ENCODE measurements around the gene GRIK4. TPM values are rescaled to one million over a fixed set of nuclear protein-coding genes. Genes with fewer than 3 reads are reported as not detected.

The GRIK4 gene
- total and polyA plus RNA-seq, 2 of the 4 experiments (the other 2 are of a cell fraction): 0.18 to 0.38 TPM

GRCh38 chr11:120709808-120710207, 198.3 kb downstream of the GRIK4 start:
- peaks cover 11% of the 10 kb centered on the region; the same call in 1 of the 2 replicates for H3K4me1 ChIP-seq (ENCODE audit: control insufficient read depth, insufficient read depth, low read length)
- ChIA-PET POLR2A (ENCODE audit: unreplicated experiment) (no interaction called here), CTCF (interaction anchor here (1.1 to 1.2 kb wide), 2 partner anchors 10 to 25 kb away, joined by 3 read pairs; no protein-coding TSS in a partner anchor)
- intact Hi-C loops (cut with micrococcal nuclease): loop anchor here (10.0 kb wide), 4 partner anchors 165 to 485 kb away; partner anchors contain the start of gene GRIK4
- no peak overlapping the region for H4K8ac ChIP-seq (ENCODE audit: low read depth in 2 of 2, low read length in 2 of 2)
- H3K56ac ChIP-seq (ENCODE audit: extremely low read depth, insufficient read depth, low read length): no peak overlapping the region
- in situ Hi-C loops (cut with MboI; ENCODE audit: low sequenced_read_pairs): no loop called here
- no peak overlapping the region for H2AK9ac ChIP-seq (replicated peaks; ENCODE audit: low read depth, low read length, poor library complexity)
- no peaks in the 10 kb centered on the region for H3K79me1 ChIP-seq (ENCODE audit: low read depth in 1 of 2, low read length in 2 of 2)
- H3K14ac ChIP-seq (replicated peaks; ENCODE audit: low read depth, low read length): no peak overlapping the region
- H3K23ac ChIP-seq (ENCODE audit: low read depth, low read length): no peak overlapping the region
- H3K4me2 ChIP-seq (ENCODE audit: low read depth, low read length): no peak overlapping the region
- no peak overlapping the region for H3K27ac ChIP-seq (ENCODE audit: insufficient read depth, low read length)
- peaks cover 3% of the 10 kb centered on the region; the same call in 1 of the 2 replicates for H3K27me3 ChIP-seq (ENCODE audit: control insufficient read depth, insufficient read depth, low read length)
- WGBS, 2 experiments (ENCODE audit: extremely low coverage in 2 of 2, insufficient read length in 1 of 2): 96% methylated on average over 4 of the region's 10 CpGs; no CpG with 5 or more reads in 1 of the 2 experiments
- dilution Hi-C loops (cut with HindIII; ENCODE audit: low sequenced_read_pairs, unreplicated experiment): no loop called here
- no peak overlapping the region for H3K4me3 ChIP-seq (ENCODE audit: insufficient read depth, low read depth, low read length)
- no peak for DNase-seq
- H2BK20ac ChIP-seq (ENCODE audit: low read depth, low read length): no peak overlapping the region
- no TSS peak for BruUV-seq (replicated peaks)
- no peak overlapping the region for H4K5ac ChIP-seq (ENCODE audit: low read depth, low read length)
- TF ChIP-seq CEBPB (IDR thresholded peaks at IDR 0.05; ENCODE audit: low read depth, low read length): no peak
- no peak for TF ChIP-seq FOS (IDR thresholded peaks at IDR 0.05; ENCODE audit: low read depth, low read length)
- no peak for TF ChIP-seq MXI1 (IDR thresholded peaks at IDR 0.05; ENCODE audit: borderline replicate concordance, low read depth, low read length)
- TF ChIP-seq CTCF (conservative IDR thresholded peaks at IDR 0.05; ENCODE audit: low read depth, low read length): no peak
- no peak for TF ChIP-seq RFX5 (IDR thresholded peaks at IDR 0.05; ENCODE audit: low read depth, low read length)
- no peak for TF ChIP-seq MAZ (IDR thresholded peaks at IDR 0.05; ENCODE audit: borderline replicate concordance, low read depth, low read length)
- no peak for TF ChIP-seq CHD1 (IDR thresholded peaks at IDR 0.05; ENCODE audit: low read depth, low read length)
- TF ChIP-seq NFE2L2 (IDR thresholded peaks at IDR 0.05; ENCODE audit: low read depth, low read length): no peak
- TF ChIP-seq SMC3 (IDR thresholded peaks at IDR 0.05; ENCODE audit: low read depth, low read length): no peak
- TF ChIP-seq ELK1 (IDR thresholded peaks at IDR 0.05; ENCODE audit: borderline replicate concordance, low read depth, low read length): no peak
- no peak for TF ChIP-seq USF2 (IDR thresholded peaks at IDR 0.05; ENCODE audit: low read depth, low read length)
- TF ChIP-seq RAD21 (IDR thresholded peaks at IDR 0.05; ENCODE audit: low read length): no peak
- no peak for TF ChIP-seq BHLHE40 (IDR thresholded peaks at IDR 0.05; ENCODE audit: low read depth, low read length)
- no peak for TF ChIP-seq MAFK (IDR thresholded peaks at IDR 0.05; ENCODE audit: low read depth, low read length)
- TF ChIP-seq RCOR1 (IDR thresholded peaks at IDR 0.05; ENCODE audit: insufficient replicate concordance, low read length): no peak
- TF ChIP-seq POLR2A (IDR thresholded peaks at IDR 0.05; ENCODE audit: low read depth, low read length): no peak
- peaks cover 10% of the 10 kb centered on the region for H3K9me1 ChIP-seq (ENCODE audit: insufficient read depth, low read length)
- no peak for ATAC-seq (ENCODE audit: low read depth)
- H2BK15ac ChIP-seq (ENCODE audit: low read depth, low read length): no peak overlapping the region
- H4K91ac ChIP-seq (ENCODE audit: insufficient read depth, low read depth, low read length): no peak overlapping the region
- H3K9ac ChIP-seq (ENCODE audit: low read depth, low read length): no peak overlapping the region
- H3K36me3 ChIP-seq (ENCODE audit: control insufficient read depth, insufficient read depth, low read length): no peaks in the 10 kb centered on the region
- H2BK120ac ChIP-seq (ENCODE audit: low read depth, low read length): no peak overlapping the region
- no peak overlapping the region for H3K18ac ChIP-seq (ENCODE audit: low read depth, low read length)
- H2AFZ ChIP-seq (replicated peaks; ENCODE audit: low read length, poor library complexity): no peak overlapping the region
- no peaks in the 10 kb centered on the region for H4K20me1 ChIP-seq (ENCODE audit: insufficient read depth, low read length)
- peaks cover 6% of the 10 kb centered on the region for H3K9me3 ChIP-seq (ENCODE audit: control insufficient read depth, insufficient read depth, low read length)
- no peak overlapping the region for H3K4ac ChIP-seq (ENCODE audit: low read depth, low read length)
- no peak overlapping the region for H2BK5ac ChIP-seq (ENCODE audit: low read depth, low read length, poor library complexity, severe bottlenecking)
- peak overlapping the region; percentile 29; the same call in 1 of the 2 replicates for H2AK5ac ChIP-seq (ENCODE audit: low read depth, low read length)
